Right atrium auricular region (tissue), 2 donors: ENCODE results near the gene NDEL1. TPM values are rescaled to one million over a fixed set of nuclear protein-coding genes. Genes with fewer than 3 reads are reported as not detected.

Experiments
- DNase-seq: peaks from one replicate; pipeline ENCODE4 v3.0.0-alpha.2; 2019; ENCODE audit warnings: low spot score
- H3K27ac ChIP-seq, 2 donors: fragments of 200-600 bp; sonication (generic); 1 replicate in 1 of 2; 2 replicates in 1 of 2; pipeline ENCODE4 v1.5.1; 2016 to 2019
- H3K27me3 ChIP-seq, 2 donors: fragments of 200-600 bp; sonication (generic); one replicate each; pipeline versions ENCODE4 v1.5.1 to v1.6.0; 2017 to 2019
- H3K36me3 ChIP-seq: fragments of 200-600 bp; sonication (generic); one replicate; pipeline ENCODE4 v1.5.1; 2016
- H3K4me1 ChIP-seq, 2 donors: fragments of 200-600 bp; sonication (generic); one replicate each; pipeline versions ENCODE4 v1.5.1 to v1.6.0; 2017 to 2019
- H3K4me3 ChIP-seq, 2 donors: fragments of 200-600 bp; sonication (generic); 1 replicate in 1 of 2; 2 replicates in 1 of 2; pipeline ENCODE4 v1.5.1; 2017 to 2019; ENCODE audit warnings: mild to moderate bottlenecking in 1 of 2, moderate library complexity in 1 of 2
- H3K9me3 ChIP-seq, 2 donors: fragments of 200-600 bp; sonication (generic); one replicate each; pipeline ENCODE4 v1.5.1; 2019
- CTCF ChIP-seq, 2 donors: fragments of 200-600 bp; sonication (generic); IDR thresholded peaks; one replicate each; pipeline ENCODE4 v1.5.1; 2019; ENCODE audit warnings: antibody characterized with exemption in 2 of 2
- total RNA-seq, 2 donors: library from RNA; depleted of rRNA; stranded (reverse); fragments of >200 nt; gene quantifications; one replicate each; pipeline ENCODE4 v1.1.0, GENCODE V29; 2016

The NDEL1 gene
- total RNA-seq, 2 donors from 2014 or later = 34.9 to 38.7 TPM

- no peak for TF ChIP-seq CTCF (IDR thresholded peaks at IDR 0.05)
Observed at GRCh38 chr17:8490256-8491023, 54.8 kb downstream of the NDEL1 start.

DNA sequence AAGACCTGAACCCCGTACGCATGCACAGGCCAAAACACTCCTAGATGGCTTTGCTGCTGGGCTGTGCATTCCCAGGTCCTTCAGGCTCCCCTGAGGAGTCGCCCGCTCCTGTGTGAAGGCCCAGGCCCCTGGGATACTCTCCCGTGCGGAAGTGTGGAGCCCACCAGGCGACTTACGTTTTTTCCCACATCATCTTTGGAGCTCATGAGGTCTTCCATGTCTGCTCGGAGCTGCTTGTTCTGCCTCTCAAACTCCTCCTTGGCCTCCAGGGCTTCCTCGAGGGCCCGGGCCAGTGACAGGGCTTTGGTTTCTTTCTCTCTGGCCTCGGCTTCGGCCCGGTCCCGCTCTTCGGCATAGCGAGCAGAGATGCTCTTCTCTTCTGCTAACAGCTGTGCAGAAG lies 56.4 kb downstream of the NDEL1 start:
- Histone ChIP-seq H3K9me3 (no peaks in the 10 kb centered on the region), H3K4me3 (no peak overlapping the region), H3K27ac (no peak overlapping the region), H3K4me1 (no peaks in the 10 kb centered on the region), H3K27me3 (no peaks in the 10 kb centered on the region), H3K36me3 (peaks cover 93% of the 10 kb centered on the region)
- TF ChIP-seq CTCF (IDR thresholded peaks at IDR 0.05) = no peak
- no peak for DNase-seq

More at GRCh38 chr17:8490256-8491023, 54.8 kb downstream of the NDEL1 start:
- no peaks in the 10 kb centered on the region for H3K4me1 ChIP-seq
- no peak overlapping the region for H3K27ac ChIP-seq
- H3K4me3 ChIP-seq = no peak overlapping the region
- no peaks in the 10 kb centered on the region for H3K27me3 ChIP-seq
- no peaks in the 10 kb centered on the region for H3K9me3 ChIP-seq
- DNase-seq = no peak
- peaks cover 84% of the 10 kb centered on the region for H3K36me3 ChIP-seq

DNA sequence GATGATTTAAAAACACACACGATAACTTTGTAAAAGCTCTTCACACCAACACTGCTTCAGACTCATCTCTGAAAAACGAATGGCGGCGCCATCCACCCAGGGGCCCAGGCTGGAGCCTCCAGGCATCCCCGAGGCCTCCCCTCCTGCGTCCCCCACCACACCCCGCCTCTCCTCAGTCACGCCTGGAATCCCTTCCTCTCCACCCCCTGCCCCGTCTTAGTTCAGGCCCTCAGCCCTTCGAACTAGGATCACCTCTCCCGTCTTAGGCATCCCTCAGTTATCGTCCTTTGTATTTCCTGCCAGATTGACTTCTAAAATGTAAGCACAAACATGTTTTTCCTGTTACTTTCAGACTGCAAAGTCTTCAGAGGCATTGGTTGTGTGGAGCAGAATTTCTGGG lies 58.3 kb downstream of the NDEL1 start:
- H3K27ac ChIP-seq = no peak overlapping the region

GRCh38 chr17:8494506-8495111 lies 58.9 kb downstream of the NDEL1 start:
- Histone ChIP-seq H3K27ac (no peak overlapping the region), H3K4me3 (no peak overlapping the region), H3K9me3 (no peaks in the 10 kb centered on the region), H3K36me3 (peaks cover 94% of the 10 kb centered on the region), H3K27me3 (no peaks in the 10 kb centered on the region), H3K4me1 (no peaks in the 10 kb centered on the region)
- DNase-seq = no peak
- no peak for TF ChIP-seq CTCF (IDR thresholded peaks at IDR 0.05)

More for the DNA sequence above, 58.3 kb downstream of the NDEL1 start:
- Histone ChIP-seq H3K27me3 (no peaks in the 10 kb centered on the region), H3K4me1 (no peaks in the 10 kb centered on the region), H3K9me3 (no peaks in the 10 kb centered on the region), H3K36me3 (peaks cover 94% of the 10 kb centered on the region), H3K4me3 (no peak overlapping the region)
- TF ChIP-seq CTCF (IDR thresholded peaks at IDR 0.05) = no peak
- no peak for DNase-seq

- Histone ChIP-seq H3K27ac (no peak overlapping the region), H3K4me3 (no peak overlapping the region), H3K4me1 (no peaks in the 10 kb centered on the region), H3K36me3 (peaks cover 94% of the 10 kb centered on the region), H3K27me3 (no peaks in the 10 kb centered on the region), H3K9me3 (no peaks in the 10 kb centered on the region)
- no peak for DNase-seq
- no peak for TF ChIP-seq CTCF (IDR thresholded peaks at IDR 0.05)
Observed at GRCh38 chr17:8496081-8496480, 60.4 kb downstream of the NDEL1 start.
